Measurements from ENCODE around the gene LAMP2.
A peak's percentile ranks its signal among the peaks of the same experiment; 100 is the strongest.
"Not testable (repeated sequence)": the region's sequence is repeated elsewhere in the genome, so short reads cannot be mapped to it uniquely, and the experiment has no call there.

LAMP2 gene

DNA sequence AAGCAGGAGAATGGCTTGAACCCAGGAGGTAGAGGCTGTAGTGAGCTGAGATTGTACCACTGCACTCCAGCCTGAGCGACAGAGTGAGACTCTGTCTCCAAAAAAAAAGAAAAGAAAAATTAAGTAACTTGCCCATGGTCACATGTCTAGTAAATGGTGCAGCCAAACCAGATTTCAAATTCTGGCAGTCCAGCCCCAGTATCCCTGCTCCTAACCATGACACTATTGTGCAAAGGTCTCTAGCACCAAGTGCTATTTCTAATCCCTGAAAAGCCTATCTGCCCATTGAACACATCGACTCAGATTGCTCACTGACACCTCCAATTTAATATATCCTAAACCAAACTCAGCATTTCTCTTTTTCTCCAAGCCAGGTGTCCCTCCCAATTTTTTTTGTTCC, 7.6 kb upstream of the LAMP2 start:
- no peak for DNase-seq (ENCODE audit: low spot score)
- no peak overlapping the region for H3K27ac ChIP-seq
- CTCF ChIA-PET, result interaction anchor here (0.6 kb wide), 2 partner anchors 443 to 660 kb away, joined by 3 to 6 read pairs; no protein-coding TSS in a partner anchor
- POLR2A ChIA-PET (ENCODE audit: low non-redundant PET), result no interaction called here
- TF ChIP-seq, protein P1, sequence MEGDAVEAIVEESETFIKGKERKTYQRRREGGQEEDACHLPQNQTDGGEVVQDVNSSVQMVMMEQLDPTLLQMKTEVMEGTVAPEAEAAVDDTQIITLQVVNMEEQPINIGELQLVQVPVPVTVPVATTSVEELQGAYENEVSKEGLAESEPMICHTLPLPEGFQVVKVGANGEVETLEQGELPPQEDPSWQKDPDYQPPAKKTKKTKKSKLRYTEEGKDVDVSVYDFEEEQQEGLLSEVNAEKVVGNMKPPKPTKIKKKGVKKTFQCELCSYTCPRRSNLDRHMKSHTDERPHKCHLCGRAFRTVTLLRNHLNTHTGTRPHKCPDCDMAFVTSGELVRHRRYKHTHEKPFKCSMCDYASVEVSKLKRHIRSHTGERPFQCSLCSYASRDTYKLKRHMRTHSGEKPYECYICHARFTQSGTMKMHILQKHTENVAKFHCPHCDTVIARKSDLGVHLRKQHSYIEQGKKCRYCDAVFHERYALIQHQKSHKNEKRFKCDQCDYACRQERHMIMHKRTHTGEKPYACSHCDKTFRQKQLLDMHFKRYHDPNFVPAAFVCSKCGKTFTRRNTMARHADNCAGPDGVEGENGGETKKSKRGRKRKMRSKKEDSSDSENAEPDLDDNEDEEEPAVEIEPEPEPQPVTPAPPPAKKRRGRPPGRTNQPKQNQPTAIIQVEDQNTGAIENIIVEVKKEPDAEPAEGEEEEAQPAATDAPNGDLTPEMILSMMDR (conservative IDR thresholded peaks at IDR 0.05; ENCODE audit: low read depth), result no peak

DNA sequence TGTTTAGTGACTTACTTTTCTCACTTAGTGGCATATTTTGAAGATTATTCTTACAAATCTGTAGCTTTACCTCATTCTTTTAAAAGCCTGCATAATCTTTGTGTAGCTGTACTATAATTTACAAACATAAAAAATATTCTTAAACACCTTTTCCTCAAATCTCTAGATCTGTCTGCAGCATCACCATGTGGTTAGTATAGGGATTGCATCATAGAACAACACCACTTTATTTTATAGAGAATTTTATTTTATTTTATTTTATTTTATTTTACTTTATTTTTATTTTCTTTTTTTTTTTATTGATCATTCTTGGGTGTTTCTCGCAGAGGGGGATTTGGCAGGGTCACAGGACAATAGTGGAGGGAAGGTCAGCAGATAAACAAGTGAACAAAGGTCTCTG, 6.4 kb upstream of the LAMP2 start:
- POLR2A ChIA-PET (ENCODE audit: low non-redundant PET); H3K27ac ChIP-seq: not testable (repeated sequence)
- CTCF ChIA-PET, result interaction anchor here (0.6 to 0.8 kb wide), 5 partner anchors 27 to 98 kb away, joined by 3 to 9 read pairs (median 6); no protein-coding TSS in a partner anchor
- TF ChIP-seq, protein P1 (conservative IDR thresholded peaks at IDR 0.05; ENCODE audit: low read depth), result peak; percentile 54
- peak; percentile 5 for DNase-seq (ENCODE audit: low spot score)

DNA sequence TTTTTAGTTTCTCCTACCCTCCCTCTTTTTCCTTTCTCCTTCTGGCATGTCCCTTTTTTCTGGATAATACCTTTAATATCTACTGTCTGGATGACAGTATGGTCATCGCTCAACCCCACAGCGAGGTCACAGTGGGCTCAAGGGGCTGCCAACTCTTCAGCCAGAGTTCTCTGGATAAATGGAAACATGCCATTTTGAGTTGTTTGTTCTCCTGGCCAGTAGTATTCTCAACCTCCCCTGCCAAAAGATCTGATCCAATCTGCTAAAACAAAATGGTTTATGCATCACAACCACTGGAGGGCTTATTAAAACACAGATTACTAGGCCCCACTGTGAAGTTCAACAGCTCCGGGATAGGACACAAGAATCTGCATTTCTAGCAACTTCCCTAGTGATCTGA, 5.0 kb upstream of the LAMP2 start:
- no peak overlapping the region for H3K27ac ChIP-seq
- ChIA-PET POLR2A (ENCODE audit: low non-redundant PET) (no interaction called here), CTCF (no interaction called here)
- TF ChIP-seq, protein P1 (conservative IDR thresholded peaks at IDR 0.05; ENCODE audit: low read depth), result no peak
- no peak for DNase-seq (ENCODE audit: low spot score)

DNA sequence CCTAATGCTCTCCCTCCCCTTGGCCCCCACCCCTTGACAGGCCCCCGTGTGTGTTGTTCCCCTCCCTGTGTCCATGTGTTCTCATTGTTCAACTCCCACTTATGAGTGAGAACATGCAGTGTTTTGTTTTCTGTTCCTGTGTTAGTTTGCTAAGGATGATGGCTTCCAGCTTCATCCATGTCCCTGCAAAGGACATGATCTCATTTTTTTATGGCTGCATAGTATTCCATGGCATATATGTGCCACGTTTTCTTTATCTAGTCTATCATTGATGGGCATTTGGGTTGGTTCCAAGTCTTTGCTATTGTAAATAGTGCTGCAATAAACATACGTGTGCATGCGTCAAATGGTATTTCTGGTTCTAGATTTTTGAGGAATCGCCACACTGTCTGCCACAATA, 561 bp upstream of the LAMP2 start:
- H3K27ac ChIP-seq; CTCF ChIA-PET; DNase-seq (ENCODE audit: low spot score): not testable (repeated sequence)
- POLR2A ChIA-PET (ENCODE audit: low non-redundant PET), result interaction anchor here (0.7 kb wide), 1 partner anchor 198 kb away, joined by 3 read pairs; no protein-coding TSS in a partner anchor

DNA sequence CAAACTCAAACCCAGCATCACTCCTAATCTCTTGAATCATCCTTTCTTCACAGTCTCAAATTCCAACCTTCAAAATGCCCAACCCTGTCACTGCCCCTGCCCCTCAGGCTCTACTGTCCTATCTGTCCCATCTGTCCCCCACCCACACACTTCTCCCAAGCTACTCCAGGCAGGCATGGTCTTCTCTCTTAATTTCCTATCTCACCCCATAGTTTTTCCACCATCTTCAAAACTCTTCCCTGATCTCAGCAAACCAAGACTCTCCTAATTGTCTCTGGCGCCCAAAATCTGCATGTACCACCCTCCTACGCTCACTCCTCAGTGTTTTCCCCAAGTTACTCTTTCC, 644 bp downstream of the LAMP2 start:
- POLR2A ChIA-PET (ENCODE audit: low non-redundant PET), result no interaction called here
- H3K27ac ChIP-seq, result peak overlapping the region; percentile 84
- CTCF ChIA-PET, result no interaction called here
- no peak for DNase-seq (ENCODE audit: low spot score)
- TF ChIP-seq, protein P1 (conservative IDR thresholded peaks at IDR 0.05; ENCODE audit: low read depth), result no peak

DNA sequence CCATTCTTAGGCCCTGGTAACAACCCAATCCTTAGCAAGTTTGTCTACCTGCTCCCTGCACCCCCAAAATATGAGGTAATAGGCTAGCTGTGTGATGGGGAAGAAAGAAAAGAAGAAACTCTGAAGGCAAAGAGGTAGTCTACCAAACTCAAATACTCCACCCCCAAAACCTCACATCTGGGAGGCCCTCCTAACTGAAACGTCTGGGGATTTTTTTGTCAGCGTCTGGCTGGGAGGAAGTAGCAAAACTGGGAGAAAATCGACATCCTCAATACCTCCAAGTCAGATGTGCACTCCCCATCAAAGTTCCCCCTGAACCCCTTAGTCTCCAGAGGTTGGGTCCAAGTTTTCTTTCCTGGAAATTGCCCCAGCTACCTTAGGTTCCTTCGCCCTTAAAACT, 1.0 kb downstream of the LAMP2 start:
- ChIA-PET CTCF (no interaction called here), POLR2A (ENCODE audit: low non-redundant PET) (no interaction called here)
- peak; percentile 1 for DNase-seq (ENCODE audit: low spot score)
- TF ChIP-seq, protein P1 (conservative IDR thresholded peaks at IDR 0.05; ENCODE audit: low read depth), result no peak
- peak overlapping the region; percentile 84 for H3K27ac ChIP-seq

DNA sequence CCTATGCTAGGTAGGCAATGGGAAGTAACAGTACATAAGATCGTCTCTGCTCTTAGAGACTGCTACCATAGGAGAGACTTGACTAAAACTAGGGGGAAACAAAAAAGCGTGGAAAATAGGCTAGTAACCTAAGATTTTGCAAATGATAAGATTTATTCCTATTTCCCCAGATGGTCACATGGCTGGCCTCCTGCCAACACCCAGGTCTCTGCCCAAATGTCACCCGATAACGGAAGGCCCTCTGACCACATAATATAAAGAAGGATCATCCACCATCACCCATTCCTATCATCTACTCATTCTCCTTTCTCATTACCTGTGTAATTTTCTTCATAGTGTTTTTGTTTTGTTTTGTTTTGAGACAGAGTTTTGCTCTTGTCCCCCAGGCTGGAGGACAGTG, 4.7 kb downstream of the LAMP2 start:
- CTCF ChIA-PET, result no interaction called here
- TF ChIP-seq, protein P1 (conservative IDR thresholded peaks at IDR 0.05; ENCODE audit: low read depth), result no peak
- no peak for DNase-seq (ENCODE audit: low spot score)
- no peak overlapping the region for H3K27ac ChIP-seq
- POLR2A ChIA-PET (ENCODE audit: low non-redundant PET), result no interaction called here
